Upper lobe of left lung (tissue), 6 donors: ENCODE measurements around the gene MYL12B. TPM values are rescaled to one million over a fixed set of nuclear protein-coding genes. Genes with fewer than 3 reads are reported as not detected.

Experiments used
- ATAC-seq, 2 donors: fragments of 200-7000 bp; cut with Tn5 transposase; one replicate each; pipeline ENCODE4 v1.9.1; 2022; ENCODE audit warnings: mild to moderate bottlenecking in 2 of 2, moderate library complexity in 2 of 2; ENCODE audit not compliant: low FRiP score in 2 of 2
- DNase-seq, 2 donors: peaks; one replicate each; pipeline ENCODE4 v3.0.0-alpha.2; 2019 to 2020
- H3K27ac ChIP-seq, 4 donors: fragments of 200-600 bp; sonication (generic); one replicate each; pipeline ENCODE4 v1.5.1; 2016 to 2019
- H3K27me3 ChIP-seq, 4 donors: fragments of 200-600 bp; sonication (generic); one replicate each; pipeline ENCODE4 v1.5.1; 2017 to 2019
- H3K36me3 ChIP-seq, 4 donors: fragments of 200-600 bp; sonication (generic); one replicate each; pipeline ENCODE4 v1.5.1; 2016 to 2019
- H3K4me1 ChIP-seq, 4 donors: fragments of 200-600 bp; sonication (generic); one replicate each; pipeline ENCODE4 v1.5.1; 2018 to 2019
- H3K4me3 ChIP-seq, 4 donors: fragments of 200-600 bp; sonication (generic); one replicate each; pipeline ENCODE4 v1.5.1; 2017 to 2019; ENCODE audit warnings: mild to moderate bottlenecking in 2 of 4, moderate library complexity in 1 of 4
- H3K9me3 ChIP-seq, 4 donors: fragments of 200-600 bp; sonication (generic); one replicate each; pipeline ENCODE4 v1.5.1; 2018 to 2019
- EP300 ChIP-seq, 4 donors: sonication (generic); formaldehyde crosslinking; IDR thresholded peaks; one replicate each; pipeline ENCODE4 v1.5.1; 2017; ENCODE audit warnings: antibody characterized with exemption in 4 of 4, control low read depth in 2 of 4
- POLR2A ChIP-seq, 4 donors: fragments of 450-650 bp; IDR thresholded peaks; one replicate each; pipeline ENCODE4 v1.5.1; 2016 to 2017; ENCODE audit warnings: antibody characterized with exemption in 4 of 4, mild to moderate bottlenecking in 2 of 4
- POLR2AphosphoS5 ChIP-seq, 2 donors: sonication (generic); formaldehyde crosslinking; IDR thresholded peaks; one replicate each; pipeline ENCODE4 v1.5.1; 2017; ENCODE audit warnings: antibody characterized with exemption in 2 of 2
- WGBS, 2 donors: methylation state at CpG; one replicate each; pipeline ENCODE4 v1.1.5; 2017 to 2018; 5-methylcytosine and 5-hydroxymethylcytosine counted together
- total RNA-seq, 6 donors: library from RNA; depleted of rRNA in 4 of 6; stranded (reverse); fragments of >200 nt in 4 of 6; gene quantifications; one replicate each; pipeline versions ENCODE4 v1.1.0 to v1.2.1, GENCODE V29; 2016 to 2021
- TF ChIP-seq, protein P1 (sequence below), 6 experiments: fragments of 450-650 bp in 4 of 6; fragments of 200-600 bp in 2 of 6; sonication (generic) in 2 of 6; IDR thresholded peaks; one replicate each; pipeline ENCODE4 v1.5.1; 2016 to 2019; ENCODE audit warnings: antibody characterized with exemption in 6 of 6
- donor health status: DM: no; HTN: no; CAD: no; lungs with moderate emphysema.
- donor health status: DM: no; HTN: yes; CAD: no; lungs with severe emphysema.

MYL12B gene
- total RNA-seq, 6 donors from 2014 or later: 93.2 to 451 (median 361) TPM

DNA sequence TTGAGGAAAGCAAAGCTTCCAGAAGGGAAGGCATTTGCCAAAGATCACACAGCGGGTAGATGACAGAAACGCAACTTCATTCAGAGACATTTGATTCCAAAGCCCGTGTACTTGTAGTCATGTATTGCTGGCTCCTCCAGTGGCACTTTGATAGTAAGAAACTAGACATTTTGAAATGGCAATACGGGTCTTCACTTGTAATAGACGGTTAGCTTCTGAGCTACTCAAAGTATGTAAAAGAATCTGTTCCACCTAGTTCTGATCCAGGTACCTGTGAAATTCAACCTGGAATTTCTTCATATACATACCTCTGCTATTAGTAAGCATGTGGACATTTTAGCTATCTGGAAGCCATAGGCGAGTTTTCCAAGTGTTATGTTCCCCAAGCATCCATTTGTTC, 40.4 kb upstream of the MYL12B start:
- Histone ChIP-seq H3K27me3 (no peaks in the 10 kb centered on the region), H3K36me3 (no peaks in the 10 kb centered on the region), H3K4me3 (no peak overlapping the region), H3K9me3 (no peaks in the 10 kb centered on the region), H3K4me1 (peaks cover 0 to 5% (median 0%) of the 10 kb centered on the region in 4 donors), H3K27ac (no peak overlapping the region)
- ATAC-seq: no peak
- DNase-seq: no peak
- TF ChIP-seq POLR2AphosphoS5 (IDR thresholded peaks at IDR 0.05) (no peak), EP300 (IDR thresholded peaks at IDR 0.05) (no peak)
- TF ChIP-seq, protein P1, sequence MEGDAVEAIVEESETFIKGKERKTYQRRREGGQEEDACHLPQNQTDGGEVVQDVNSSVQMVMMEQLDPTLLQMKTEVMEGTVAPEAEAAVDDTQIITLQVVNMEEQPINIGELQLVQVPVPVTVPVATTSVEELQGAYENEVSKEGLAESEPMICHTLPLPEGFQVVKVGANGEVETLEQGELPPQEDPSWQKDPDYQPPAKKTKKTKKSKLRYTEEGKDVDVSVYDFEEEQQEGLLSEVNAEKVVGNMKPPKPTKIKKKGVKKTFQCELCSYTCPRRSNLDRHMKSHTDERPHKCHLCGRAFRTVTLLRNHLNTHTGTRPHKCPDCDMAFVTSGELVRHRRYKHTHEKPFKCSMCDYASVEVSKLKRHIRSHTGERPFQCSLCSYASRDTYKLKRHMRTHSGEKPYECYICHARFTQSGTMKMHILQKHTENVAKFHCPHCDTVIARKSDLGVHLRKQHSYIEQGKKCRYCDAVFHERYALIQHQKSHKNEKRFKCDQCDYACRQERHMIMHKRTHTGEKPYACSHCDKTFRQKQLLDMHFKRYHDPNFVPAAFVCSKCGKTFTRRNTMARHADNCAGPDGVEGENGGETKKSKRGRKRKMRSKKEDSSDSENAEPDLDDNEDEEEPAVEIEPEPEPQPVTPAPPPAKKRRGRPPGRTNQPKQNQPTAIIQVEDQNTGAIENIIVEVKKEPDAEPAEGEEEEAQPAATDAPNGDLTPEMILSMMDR (IDR thresholded peaks at IDR 0.05): no peak
- WGBS, 2 donors: 93 to 96% methylated on average over 6 of the region's 6 CpGs

- ATAC-seq (no peak), DNase-seq (no peak)
- Histone ChIP-seq H3K27ac (no peak overlapping the region), H3K27me3 (no peaks in the 10 kb centered on the region), H3K9me3 (no peaks in the 10 kb centered on the region), H3K36me3 (no peaks in the 10 kb centered on the region), H3K4me3 (no peak overlapping the region), H3K4me1 (peaks cover 0 to under 1% (median 0%) of the 10 kb centered on the region in 4 donors)
- 57 to 81% methylated on average over 1 of the region's 1 CpG for WGBS, 2 donors
- TF ChIP-seq POLR2AphosphoS5 (IDR thresholded peaks at IDR 0.05) (no peak), POLR2A (IDR thresholded peaks at IDR 0.05) (no peak), EP300 (IDR thresholded peaks at IDR 0.05) (no peak)
- TF ChIP-seq, protein P1 (IDR thresholded peaks at IDR 0.05): no peak
Observed at GRCh38 chr18:3223356-3223755, 38.6 kb upstream of the MYL12B start.

DNA sequence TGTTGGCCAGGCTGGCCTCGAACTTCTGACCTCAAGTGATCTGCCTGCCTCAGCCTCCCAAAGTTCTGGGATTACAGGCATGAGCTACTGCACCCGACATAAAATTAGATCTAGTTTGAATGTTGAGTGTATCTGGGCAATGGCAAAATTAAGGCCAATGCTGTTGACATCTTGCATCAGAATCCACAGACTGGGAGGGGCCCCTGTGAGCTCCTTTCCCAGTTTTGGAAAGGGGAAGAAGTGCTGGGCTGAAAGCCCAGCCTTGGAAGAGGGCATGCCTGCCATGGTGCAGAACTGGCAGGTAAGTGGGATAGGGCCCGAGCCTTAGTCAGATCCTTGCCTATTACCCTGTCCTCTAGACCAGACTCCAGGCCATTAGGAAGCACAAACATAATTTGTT, 37.7 kb upstream of the MYL12B start:
- DNase-seq: no peak
- Histone ChIP-seq H3K36me3 (no peaks in the 10 kb centered on the region), H3K4me3 (no peak overlapping the region), H3K9me3 (no peaks in the 10 kb centered on the region), H3K27me3 (no peaks in the 10 kb centered on the region), H3K27ac (no peak overlapping the region), H3K4me1 (no peaks in the 10 kb centered on the region)
- ATAC-seq: no peak
- 69 to 87% methylated on average over 2 to 3 of the region's 3 CpGs for WGBS, 2 donors
- TF ChIP-seq POLR2AphosphoS5 (IDR thresholded peaks at IDR 0.05) (no peak), EP300 (IDR thresholded peaks at IDR 0.05) (no peak), POLR2A (IDR thresholded peaks at IDR 0.05) (no peak)
- TF ChIP-seq, protein P1 (IDR thresholded peaks at IDR 0.05): no peak

DNA sequence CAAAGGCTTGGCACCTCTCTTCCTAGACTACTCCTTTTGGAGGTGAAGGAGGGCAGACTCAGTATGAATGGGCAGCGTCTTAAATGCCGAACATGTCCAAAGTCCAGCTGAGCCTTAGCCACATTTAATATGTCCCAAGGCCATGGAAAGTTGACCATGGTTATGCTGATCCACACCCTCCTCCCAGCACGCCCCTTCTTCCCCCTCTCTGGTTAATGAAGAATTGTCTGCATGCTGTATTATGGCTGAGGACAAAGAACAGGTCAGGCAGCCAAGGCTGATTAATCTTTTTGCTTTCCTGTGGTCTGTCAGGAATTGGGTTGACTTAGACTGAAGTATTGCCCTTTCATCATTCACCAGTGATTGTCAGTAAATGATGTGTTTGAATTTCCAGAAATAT, 36.3 kb upstream of the MYL12B start:
- 91 to 94% methylated on average over 3 of the region's 3 CpGs for WGBS, 2 donors
- DNase-seq (no peak), ATAC-seq (no peak)
- no peaks in the 10 kb centered on the region for H3K36me3 ChIP-seq
- TF ChIP-seq POLR2A (IDR thresholded peaks at IDR 0.05): no peak
- TF ChIP-seq, protein P1 (IDR thresholded peaks at IDR 0.05): no peak
- no peak for TF ChIP-seq POLR2AphosphoS5 (IDR thresholded peaks at IDR 0.05)
- TF ChIP-seq EP300 (IDR thresholded peaks at IDR 0.05): no peak
- H3K27ac ChIP-seq: no peak overlapping the region
- H3K9me3 ChIP-seq: no peaks in the 10 kb centered on the region
- no peaks in the 10 kb centered on the region for H3K4me1 ChIP-seq
- H3K27me3 ChIP-seq: no peaks in the 10 kb centered on the region
- no peak overlapping the region for H3K4me3 ChIP-seq

- DNase-seq: no peak
- TF ChIP-seq EP300 (IDR thresholded peaks at IDR 0.05) (no peak), POLR2A (IDR thresholded peaks at IDR 0.05) (no peak), POLR2AphosphoS5 (IDR thresholded peaks at IDR 0.05) (no peak)
- TF ChIP-seq, protein P1 (IDR thresholded peaks at IDR 0.05): no peak
- Histone ChIP-seq H3K36me3 (no peaks in the 10 kb centered on the region), H3K4me1 (no peaks in the 10 kb centered on the region), H3K4me3 (no peak overlapping the region), H3K27me3 (no peaks in the 10 kb centered on the region), H3K9me3 (no peaks in the 10 kb centered on the region), H3K27ac (no peak overlapping the region)
- 87 to 95% methylated on average over 6 of the region's 6 CpGs for WGBS, 2 donors
- no peak for ATAC-seq
Observed at GRCh38 chr18:3226048-3226447, 35.9 kb upstream of the MYL12B start.
